SH-SY5Y (cell line): ENCODE measurements around the gene PCGF1.

ENCODE experiments used
- GATA2 ChIP-seq: IDR thresholded peaks from 2 replicates; pipeline ENCODE4 v1.6.1; 2011; ENCODE audit warnings: mild to moderate bottlenecking, low read depth, low read length
- GATA3 ChIP-seq: IDR thresholded peaks from 2 replicates; pipeline ENCODE4 v1.6.1; 2011; ENCODE audit warnings: low read depth, mild to moderate bottlenecking, low read length, moderate library complexity

The PCGF1 gene

GRCh38 chr2:74546004-74546403, 38.5 kb upstream of the PCGF1 start:
- no peak for TF ChIP-seq GATA3

- TF ChIP-seq GATA3 (no peak), GATA2 (no peak)
These were observed 37.1 kb upstream of the PCGF1 start for GRCh38 chr2:74544634-74545033.

DNA sequence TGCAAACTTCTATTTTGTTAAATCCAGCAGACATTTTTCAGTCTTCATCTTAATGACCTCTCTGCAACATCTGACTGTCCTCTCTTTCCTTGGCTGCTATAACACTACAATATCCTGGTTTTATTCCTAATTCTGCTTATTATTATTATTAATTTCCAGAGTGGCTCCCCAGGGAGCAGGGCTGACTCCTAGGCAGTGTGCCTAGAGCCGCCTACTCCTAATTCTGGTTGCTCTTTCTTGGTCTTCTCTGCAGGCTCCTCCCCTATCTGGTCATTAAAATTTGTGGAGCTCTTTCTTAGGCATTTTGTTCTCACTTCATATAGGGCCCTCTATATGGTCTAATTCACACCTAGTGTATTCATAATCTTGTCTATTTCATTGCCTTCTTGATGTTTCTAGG, 35.5 kb upstream of the PCGF1 start:
- TF ChIP-seq GATA3 = no peak
- TF ChIP-seq GATA2 = no peak

- TF ChIP-seq GATA2 = no peak
These were observed 32.8 kb upstream of the PCGF1 start for GRCh38 chr2:74540291-74540690.

- TF ChIP-seq GATA2 (no peak), GATA3 (no peak)
These were observed 31.4 kb upstream of the PCGF1 start for GRCh38 chr2:74538881-74539339.

DNA sequence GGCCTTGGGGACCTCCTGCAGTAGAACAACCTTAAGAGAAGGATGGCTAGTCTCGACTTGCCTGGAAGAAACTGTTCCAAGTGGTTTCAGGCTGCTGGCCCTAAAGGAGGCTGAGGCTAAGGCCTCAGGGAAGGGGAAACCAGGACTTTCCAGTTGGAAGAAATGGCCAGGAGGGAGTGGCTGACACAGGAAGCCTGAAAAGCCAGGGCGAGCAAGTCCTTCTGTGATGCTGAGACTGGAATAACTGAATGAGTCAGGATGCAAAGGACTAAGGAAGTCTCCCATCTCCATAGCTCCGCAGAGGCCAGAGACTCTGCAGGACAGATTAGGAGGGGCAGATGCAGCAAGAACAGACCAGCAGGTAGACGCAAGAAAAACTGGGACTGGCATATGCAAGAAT, 29.6 kb upstream of the PCGF1 start:
- no peak for TF ChIP-seq GATA3

DNA sequence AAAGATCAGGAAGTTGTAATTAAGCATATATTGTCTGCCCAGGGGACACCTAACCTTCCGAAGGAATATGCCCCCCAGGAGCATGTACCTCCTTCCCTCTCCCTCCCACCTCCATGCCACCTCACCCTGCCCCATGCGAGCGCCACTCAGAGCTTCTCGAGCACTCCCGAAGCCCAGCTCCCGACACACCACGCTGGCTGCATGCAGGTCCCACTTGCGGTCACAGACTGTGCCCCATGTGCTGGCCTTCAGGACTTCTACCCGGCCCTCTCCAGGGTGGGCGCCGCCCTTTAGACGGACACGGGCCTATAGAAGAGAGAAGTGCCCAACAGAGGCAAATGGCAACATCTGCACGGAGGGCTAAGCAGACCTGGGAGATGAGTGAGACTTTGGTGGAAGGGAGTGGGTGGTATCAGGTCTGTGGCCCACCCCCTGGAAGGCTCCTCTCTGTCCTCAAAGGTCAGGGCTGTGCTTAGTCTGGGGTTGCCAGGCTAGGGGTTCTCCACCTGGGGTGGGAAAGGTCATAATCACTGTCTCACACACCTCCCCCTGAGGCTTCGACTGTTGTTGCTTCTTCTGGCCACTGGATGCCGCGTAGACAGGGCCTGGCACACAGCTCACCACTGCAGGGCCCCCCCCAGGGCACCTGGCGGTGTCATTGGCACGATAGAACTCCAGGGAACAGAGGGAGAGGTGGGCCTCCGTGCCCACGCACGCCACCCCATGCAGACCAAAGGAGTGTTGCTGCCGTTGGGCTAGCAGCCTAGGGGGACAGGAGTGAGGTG, 28.9 kb upstream of the PCGF1 start:
- TF ChIP-seq GATA3 (no peak), GATA2 (no peak)

GRCh38 chr2:74535440-74535965, 28.0 kb upstream of the PCGF1 start:
- TF ChIP-seq GATA3 (no peak), GATA2 (no peak)

- no peak for TF ChIP-seq GATA2
- TF ChIP-seq GATA3 = no peak
These were observed 26.9 kb upstream of the PCGF1 start for GRCh38 chr2:74534411-74534810.

- TF ChIP-seq GATA3 = no peak
- no peak for TF ChIP-seq GATA2
These were observed 26.0 kb upstream of the PCGF1 start for GRCh38 chr2:74533464-74533863.

DNA sequence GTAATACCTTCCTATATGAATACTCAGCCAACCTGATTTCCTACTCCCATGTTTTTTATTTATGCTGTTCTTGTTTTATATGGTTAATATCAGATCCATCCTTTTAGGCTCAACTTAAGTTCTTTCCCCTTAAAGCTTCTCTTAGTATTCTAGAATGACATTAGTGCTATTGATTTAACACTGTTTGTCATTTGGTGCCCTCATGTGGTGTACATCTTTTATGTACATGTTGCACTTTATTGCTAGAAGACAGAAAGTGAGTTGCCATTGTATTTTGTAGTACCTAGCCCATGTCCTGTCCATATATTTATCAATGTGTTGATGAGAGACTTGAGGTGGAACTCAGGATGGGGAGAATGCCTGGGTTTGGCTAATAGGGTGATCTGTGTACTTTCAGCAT, 24.7 kb upstream of the PCGF1 start:
- TF ChIP-seq GATA3 (no peak), GATA2 (no peak)

- TF ChIP-seq GATA3 (no peak), GATA2 (no peak)
These were observed 24.2 kb upstream of the PCGF1 start for GRCh38 chr2:74531666-74532065.

DNA sequence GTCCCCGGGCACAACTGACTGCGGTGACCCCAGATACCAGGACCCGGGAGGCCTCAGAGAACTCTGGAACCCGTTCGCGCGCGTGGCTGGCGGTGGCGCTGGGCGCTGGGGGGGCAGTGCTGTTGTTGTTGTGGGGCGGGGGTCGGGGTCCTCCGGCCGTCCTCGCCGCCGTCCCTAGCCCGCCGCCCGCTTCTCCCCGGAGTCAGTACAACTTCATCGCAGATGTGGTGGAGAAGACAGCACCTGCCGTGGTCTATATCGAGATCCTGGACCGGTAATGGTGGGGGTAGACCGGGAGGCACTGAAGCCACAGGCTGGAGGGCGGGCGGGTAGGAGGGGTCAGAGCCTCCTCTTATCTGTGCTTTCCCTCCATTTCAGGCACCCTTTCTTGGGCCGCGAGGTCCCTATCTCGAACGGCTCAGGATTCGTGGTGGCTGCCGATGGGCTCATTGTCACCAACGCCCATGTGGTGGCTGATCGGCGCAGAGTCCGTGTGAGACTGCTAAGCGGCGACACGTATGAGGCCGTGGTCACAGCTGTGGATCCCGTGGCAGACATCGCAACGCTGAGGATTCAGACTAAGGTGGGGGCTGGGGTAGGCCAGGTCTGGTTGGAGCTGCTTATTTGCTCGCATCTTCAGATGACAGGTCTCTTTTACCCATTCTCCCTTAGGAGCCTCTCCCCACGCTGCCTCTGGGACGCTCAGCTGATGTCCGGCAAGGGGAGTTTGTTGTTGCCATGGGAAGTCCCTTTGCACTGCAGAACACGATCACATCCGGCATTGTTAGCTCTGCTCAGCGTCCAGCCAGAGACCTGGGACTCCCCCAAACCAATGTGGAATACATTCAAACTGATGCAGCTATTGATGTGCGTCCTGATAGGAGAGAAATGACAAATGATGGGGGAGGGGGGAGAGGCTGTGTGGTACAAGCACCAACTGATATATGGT, 23.0 kb upstream of the PCGF1 start:
- TF ChIP-seq GATA3 (no peak), GATA2 (peak; percentile 4; the same call in 1 of the 2 replicates)

DNA sequence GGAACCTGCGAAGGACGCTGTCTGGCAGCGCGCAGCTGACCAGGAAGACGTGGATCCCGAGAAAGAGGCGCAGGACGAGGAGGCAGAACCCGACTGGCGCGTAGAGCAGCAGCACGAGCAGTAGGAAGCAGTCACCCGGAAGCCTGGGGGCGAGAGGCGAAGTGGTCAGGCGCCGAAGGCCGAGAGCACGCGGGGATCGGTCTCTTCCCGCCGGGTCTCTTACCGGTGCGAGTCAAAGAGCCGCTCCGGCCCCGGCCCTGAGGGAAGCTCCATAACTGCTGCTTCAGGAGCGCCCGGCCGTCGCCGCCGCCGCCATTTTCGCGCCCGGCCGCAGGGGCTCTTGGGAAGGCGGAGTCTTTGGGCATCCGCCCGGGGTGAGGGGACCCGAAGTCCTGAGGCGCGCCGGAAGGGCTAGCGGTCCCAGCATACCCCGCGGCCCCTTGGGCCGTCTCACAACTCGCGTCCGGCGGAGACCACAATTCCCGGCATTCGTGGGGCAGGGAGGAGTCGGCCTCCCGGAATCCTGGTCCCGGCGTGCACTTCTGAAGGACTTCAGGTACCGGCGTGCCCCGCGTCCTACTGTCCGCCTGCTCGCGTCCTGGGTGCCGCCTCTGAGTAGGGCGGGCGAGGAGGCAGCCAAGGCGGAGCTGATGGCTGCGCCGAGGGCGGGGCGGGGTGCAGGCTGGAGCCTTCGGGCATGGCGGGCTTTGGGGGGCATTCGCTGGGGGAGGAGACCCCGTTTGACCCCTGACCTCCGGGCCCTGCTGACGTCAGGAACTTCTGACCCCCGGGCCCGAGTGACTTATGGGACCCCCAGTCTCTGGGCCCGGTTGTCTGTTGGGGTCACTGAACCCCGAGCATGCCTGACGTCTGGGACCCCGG, 22.1 kb upstream of the PCGF1 start, which contains the start of the genes AUP1 and HTRA2:
TSS of gene AUP1 (minus strand) at position 350 of the 882 bp plus-strand sequence. CDS start at position 273, 77 bp downstream.
TSS of gene HTRA2 (plus strand) at position 577 of the 882 bp plus-strand sequence. CDS start at position 651, 74 bp downstream.
- TF ChIP-seq GATA2 (0 out of 2 replicates have a peak, but pooled peaks have one; percentile 7), GATA3 (no peak)
